Vagina (tissue), 2 donors: ENCODE measurements around the gene PPARGC1A.

Source experiments
- CTCF ChIP-seq, 3 experiments: fragments of 450-650 bp in 2 of 3; fragments of 200-600 bp in 1 of 3; sonication (generic) in 1 of 3; IDR thresholded peaks; one replicate each; pipeline ENCODE4 v1.5.1; 2017 to 2019; ENCODE audit warnings: antibody characterized with exemption in 3 of 3, mild to moderate bottlenecking in 2 of 3, moderate library complexity in 2 of 3
- POLR2AphosphoS5 ChIP-seq, 2 donors: sonication (generic); formaldehyde crosslinking; IDR thresholded peaks; one replicate each; pipeline ENCODE4 v1.9.0; 2017; ENCODE audit warnings: antibody characterized with exemption in 2 of 2, mild to moderate bottlenecking in 2 of 2, low read depth in 1 of 2; ENCODE audit not compliant: insufficient read depth in 1 of 2

- TF ChIP-seq CTCF (IDR thresholded peaks at IDR 0.05), result no peak
- no peak for TF ChIP-seq POLR2AphosphoS5 (IDR thresholded peaks at IDR 0.05; ENCODE audit: insufficient read depth in 1 of 2, low read depth in 1 of 2)
Measured at GRCh38 chr4:23811161-23811560, 78.7 kb downstream of the PPARGC1A start.
